ENCODE measurements around the gene NFIX. TPM values are rescaled to one million over a fixed set of nuclear protein-coding genes. Genes with fewer than 3 reads are reported as not detected.
A peak's percentile ranks its signal among the peaks of the same experiment; 100 is the strongest.

Gene NFIX
- total and polyA plus RNA-seq, 2 of the 13 experiments (the other 11 are each of a cell fraction or from before 2014, with no cell fraction given) = 3.4 to 5.4 TPM

GRCh38 chr19:12985049-12985776 lies 10.1 kb upstream of the NFIX start (continued):
- 0 out of 2 replicates have a peak, but pooled peaks have one; percentile 15 for TF ChIP-seq ZNF230 (CRISPR knock-in tag; IDR thresholded peaks at IDR 0.05)
- 0 out of 2 replicates have a peak, but pooled peaks have one; percentile 79 for TF ChIP-seq ZNF253 (CRISPR knock-in tag; IDR thresholded peaks at IDR 0.05; ENCODE audit: borderline replicate concordance)
- no peak for TF ChIP-seq PRDM15 (CRISPR knock-in tag; IDR thresholded peaks at IDR 0.05)
- TF ChIP-seq BHLHE40 (IDR thresholded peaks at IDR 0.05; ENCODE audit: low read length) = peak; percentile 54; the same call in 1 of the 2 replicates
- peak; percentile 93 for TF ChIP-seq ZNF781 (CRISPR knock-in tag; IDR thresholded peaks at IDR 0.05; ENCODE audit: borderline replicate concordance, not compliant biosample characterization)
- peak; percentile 59; the same call in 1 of the 2 replicates for TF ChIP-seq ZNF691 (CRISPR knock-in tag; IDR thresholded peaks at IDR 0.05; ENCODE audit: borderline replicate concordance, low read depth)
- peak; percentile 34; the same call in 1 of the 2 replicates for TF ChIP-seq RARA (CRISPR knock-in tag; IDR thresholded peaks at IDR 0.05)
- TF ChIP-seq RFX3 (CRISPR knock-in tag; IDR thresholded peaks at IDR 0.05) = no peak
- TF ChIP-seq PHF20 (CRISPR knock-in tag; IDR thresholded peaks at IDR 0.05) = no peak
- TF ChIP-seq MAX (IDR thresholded peaks at IDR 0.05) = peak; percentile 98
- no peak for TF ChIP-seq SP1 (IDR thresholded peaks at IDR 0.05)
- 0 out of 2 replicates have a peak, but pooled peaks have one; percentile 24 for TF ChIP-seq SP1 (CRISPR knock-in tag; IDR thresholded peaks at IDR 0.05)
- TF ChIP-seq CSRNP2 (CRISPR knock-in tag; conservative IDR thresholded peaks at IDR 0.05; ENCODE audit: low read depth) = no peak
